HG03439 (cell line): ENCODE results near the gene FILIP1L.

Source experiments
- ATAC-seq: cut with Tn5 transposase; IDR thresholded peaks from one replicate; pipeline ENCODE4 v1.9.1; 2021; ENCODE audit warnings: mild to moderate bottlenecking, moderate library complexity; ENCODE audit not compliant: unreplicated experiment

FILIP1L gene

DNA sequence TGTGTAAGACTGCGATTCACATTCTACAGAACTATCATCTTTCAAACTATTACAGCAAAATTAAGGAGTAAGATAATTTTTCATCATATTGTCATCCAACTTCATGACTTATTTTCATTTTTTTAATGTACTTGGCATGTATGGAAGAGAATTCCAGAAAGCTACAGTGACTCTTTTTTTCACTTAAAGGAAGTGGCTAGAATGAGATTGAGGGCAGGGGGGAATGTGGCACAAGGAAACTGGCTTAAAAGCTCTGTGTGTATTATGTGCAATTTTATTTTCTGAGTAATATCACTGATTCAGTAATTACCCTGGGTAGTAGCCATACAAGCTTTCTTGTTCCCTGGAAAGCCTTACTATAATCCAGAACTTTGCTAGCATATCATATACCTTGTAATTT, 94.6 kb downstream of the FILIP1L start:
- no peak for ATAC-seq

DNA sequence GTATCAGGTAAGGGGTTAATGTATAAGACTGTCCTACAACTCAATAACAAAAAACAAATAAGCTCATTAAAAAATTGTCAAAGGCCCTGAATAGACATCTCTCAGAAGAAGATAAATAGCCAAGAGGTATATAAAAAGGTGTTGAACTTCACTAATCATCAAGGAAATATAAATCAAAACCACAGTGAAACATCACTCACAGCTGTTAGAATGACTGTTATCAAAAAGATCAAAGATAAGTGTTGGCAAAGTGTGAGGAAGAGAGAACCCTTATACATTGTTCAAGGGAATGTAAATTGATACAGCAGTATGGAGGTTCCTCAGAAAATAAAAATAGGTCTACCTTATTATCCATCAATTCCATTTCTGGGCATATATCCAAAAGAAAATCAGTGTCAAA, 95.5 kb downstream of the FILIP1L start:
- no peak for ATAC-seq

DNA sequence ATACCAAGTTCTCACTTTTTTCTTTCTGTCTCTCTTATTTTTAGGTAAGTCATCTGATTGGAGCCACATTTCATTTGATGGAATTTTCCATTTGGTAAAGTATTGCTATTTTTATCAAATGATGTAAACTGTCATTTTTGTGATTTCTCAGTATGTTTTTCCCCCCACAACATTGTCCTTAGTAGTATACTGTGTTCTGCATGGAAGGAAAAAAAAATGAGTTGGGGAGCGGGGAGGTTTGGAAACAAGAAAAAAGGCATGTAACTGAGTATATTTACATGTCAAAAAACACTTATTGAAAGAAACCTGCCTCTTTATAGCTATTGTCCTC, 104.2 kb downstream of the FILIP1L start:
- ATAC-seq, result no peak

GRCh38 chr3:100009276-100010086, 104.8 kb downstream of the FILIP1L start:
- no peak for ATAC-seq

DNA sequence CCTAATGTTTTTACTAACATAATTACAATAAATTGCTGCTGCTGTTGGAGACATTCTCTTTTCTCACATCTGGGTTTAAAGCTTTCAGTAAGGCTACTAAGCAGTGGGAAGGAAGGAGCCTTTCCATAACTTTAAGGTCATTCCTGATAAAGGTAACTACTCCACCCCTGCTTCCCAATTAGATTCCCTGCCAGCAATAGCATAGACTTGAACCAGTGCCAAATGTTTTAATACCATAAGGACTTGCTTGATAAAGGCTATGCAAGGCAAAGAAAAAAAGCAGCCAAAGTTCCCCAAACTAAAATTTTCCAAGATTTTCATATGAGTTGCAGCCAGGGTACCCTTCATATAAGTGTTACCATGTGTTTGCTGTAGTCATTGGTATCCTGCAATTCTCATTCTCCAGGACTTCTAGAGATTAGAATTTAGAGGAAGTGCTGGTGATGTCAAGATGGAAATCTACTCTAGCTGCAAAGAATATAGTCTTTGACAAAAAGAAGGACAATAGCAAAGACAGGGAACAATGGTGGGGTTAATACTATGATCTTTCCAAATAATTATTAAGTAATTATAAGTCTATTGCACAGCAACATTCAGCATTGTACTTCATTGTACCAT, 106.1 kb downstream of the FILIP1L start:
- ATAC-seq, result no peak

- ATAC-seq, result no peak
Observed at GRCh38 chr3:100007313-100007712, 107.0 kb downstream of the FILIP1L start.

DNA sequence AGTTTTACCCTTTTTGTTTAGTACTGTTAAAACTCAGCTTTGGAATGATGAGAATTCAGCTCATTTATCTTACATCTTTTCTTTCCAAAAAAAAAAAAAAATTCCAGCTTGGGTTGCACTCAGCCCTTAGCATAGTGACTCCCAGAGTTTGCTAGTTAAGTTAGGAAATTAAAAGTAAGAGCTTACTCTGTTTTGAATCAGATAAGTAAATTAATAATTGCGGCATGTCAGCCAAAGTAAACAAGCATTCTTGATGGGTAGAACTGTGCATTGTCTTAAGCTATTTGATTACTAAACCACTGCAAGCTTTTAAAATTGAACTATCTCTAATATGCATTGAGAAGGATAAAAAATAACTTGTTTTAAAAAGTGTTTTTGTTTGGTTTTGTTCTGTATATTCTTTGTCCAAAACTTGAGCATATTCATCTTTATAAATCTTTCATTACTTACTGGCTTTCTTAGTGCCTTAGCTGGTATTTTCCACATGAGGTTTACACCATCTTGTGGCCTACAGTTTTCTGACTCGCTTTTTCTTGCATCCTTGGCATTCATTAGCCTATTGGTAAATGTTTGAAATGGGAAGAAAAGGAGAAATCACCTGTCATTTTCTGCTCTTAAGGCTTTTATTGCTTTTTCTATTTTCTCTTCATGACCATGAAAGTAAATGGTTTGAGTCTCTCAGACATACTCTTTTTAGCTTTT, 107.6 kb downstream of the FILIP1L start:
- no peak for ATAC-seq

GRCh38 chr3:100005665-100006393, 108.5 kb downstream of the FILIP1L start:
- no peak for ATAC-seq

GRCh38 chr3:100004931-100005330, 109.4 kb downstream of the FILIP1L start:
- no peak for ATAC-seq

DNA sequence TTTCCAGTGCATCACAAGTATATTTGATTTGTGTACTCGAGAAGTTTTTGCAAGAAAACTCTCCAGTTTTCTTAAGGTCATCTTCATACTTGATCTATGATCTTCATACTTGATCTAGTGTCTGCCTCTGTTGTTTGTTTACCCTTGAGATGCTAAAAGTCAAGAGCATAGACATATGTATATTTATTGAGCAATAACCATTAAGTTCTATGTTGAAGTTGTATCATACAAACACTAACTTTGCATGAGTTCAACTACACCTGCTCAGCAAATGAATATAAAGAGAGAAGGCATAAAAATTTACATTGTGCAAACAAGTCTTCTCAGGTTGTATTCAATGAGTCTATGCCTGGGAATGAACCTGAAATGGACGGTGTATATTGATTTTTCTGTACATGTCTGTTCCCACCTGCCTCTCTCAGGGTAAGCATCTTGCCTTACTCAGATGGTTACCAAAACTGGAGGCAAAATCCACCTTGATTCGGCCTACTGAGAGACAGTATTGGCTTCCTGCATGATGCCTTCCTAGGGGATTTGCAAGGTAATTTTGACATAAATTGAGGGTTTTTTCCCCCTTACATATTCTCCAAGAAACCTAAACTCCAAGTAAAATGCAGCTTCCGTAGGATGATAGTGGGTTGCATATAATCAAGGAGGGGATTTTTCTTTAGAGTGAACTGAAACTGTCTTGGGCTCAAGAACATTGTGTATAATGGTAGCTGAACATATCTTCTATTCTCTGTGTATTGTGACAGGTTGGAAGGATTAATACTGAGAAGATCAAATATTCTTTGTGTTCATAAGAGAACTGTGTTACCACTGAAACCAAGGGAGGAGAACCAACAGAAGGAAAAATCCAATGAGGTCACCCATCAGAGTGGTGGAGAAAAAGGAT, 110.4 kb downstream of the FILIP1L start:
- ATAC-seq, result no peak

GRCh38 chr3:100002599-100003350, 111.5 kb downstream of the FILIP1L start:
- no peak for ATAC-seq

DNA sequence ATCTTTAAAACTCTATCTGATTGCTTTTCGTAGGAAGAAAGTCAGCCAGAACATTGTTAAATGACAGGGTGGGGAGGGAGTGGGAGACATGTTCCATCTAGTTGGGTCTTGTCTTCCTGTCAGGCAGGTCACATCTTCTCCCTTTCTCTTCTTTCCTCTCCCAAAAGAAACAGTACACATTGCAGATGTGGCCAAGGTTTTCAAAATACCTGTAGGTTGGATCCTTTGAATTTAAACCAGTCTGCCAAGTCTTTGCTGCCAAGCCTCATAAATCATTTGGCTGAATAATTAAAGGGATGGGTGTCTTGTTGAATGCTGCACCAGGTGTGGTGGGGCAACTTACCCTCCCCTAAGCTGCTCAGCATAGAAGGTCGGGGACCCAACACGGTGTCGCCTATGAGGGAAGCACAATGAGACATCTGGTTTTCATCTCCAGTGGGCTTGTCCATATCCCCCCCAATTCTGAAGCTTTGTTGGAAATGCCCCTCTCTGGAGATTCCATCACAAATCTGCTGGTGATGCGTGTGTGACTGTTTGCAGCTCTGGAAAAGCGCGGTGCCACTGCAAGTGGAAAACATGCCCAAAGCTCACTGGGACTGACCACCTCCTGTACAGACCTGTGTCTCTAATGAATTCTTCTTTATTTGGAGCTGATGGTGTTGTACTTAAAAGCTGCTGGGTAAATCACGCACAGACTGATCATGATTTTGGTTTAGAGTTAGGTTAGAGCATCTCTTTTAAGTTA, 112.6 kb downstream of the FILIP1L start:
- no peak for ATAC-seq

DNA sequence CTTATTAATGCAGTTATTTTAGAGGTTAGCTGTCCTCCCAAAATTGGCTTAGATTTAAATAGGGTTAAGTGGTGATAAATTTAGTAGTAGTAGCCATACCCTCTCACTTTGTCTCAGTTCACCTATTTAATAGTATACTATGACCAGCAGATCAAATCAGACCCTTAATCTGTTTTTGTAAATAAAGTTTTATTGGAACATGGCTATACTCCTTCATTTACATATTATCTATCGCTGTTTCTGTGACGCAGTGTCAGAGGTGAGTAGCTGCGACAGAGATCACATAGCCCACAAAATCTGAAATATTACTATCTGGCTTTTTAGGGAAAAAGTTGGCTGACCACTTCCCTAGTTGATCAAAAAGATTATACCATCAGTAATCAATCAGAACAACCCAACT, 113.2 kb downstream of the FILIP1L start:
- ATAC-seq, result no peak

DNA sequence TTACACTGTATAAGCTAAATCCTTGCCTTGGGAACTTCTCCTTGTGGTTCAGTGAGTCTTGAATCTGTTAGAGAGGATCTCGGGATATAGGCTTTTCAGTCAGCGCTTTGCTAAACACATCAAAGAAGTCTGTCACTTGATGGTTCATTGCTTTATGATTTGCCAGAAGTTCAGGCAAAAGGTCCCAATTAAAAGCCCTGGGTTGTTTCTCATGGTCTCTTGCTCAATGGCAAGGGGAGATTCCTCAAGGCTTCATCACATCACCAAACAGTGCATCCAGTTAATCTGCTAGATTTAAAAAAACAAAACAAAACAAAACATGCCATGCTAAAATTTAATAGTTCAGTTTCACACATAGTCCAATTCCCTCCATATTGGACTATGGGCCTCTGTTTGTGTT, 114.8 kb downstream of the FILIP1L start:
- no peak for ATAC-seq

GRCh38 chr3:99997293-99997692, 117.0 kb downstream of the FILIP1L start:
- ATAC-seq, result no peak

DNA sequence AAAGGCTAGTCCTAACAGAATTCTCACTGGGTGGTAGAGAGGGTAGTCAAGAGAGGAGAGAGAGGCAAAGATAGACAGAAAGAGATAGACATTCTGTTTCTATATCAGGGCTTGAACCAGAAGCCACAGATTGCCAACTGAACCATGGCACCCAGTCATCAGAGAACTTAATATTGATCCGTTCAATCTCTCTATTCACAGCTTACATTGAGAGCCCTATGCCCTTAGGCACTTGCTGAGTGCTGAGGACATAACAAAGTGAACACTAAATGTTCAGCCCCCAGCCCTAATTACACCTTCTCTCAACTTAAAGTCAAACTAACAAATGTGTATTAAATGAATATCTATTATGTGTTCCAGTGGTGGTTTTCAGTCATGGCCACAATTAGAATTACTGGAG, 124.1 kb downstream of the FILIP1L start:
- ATAC-seq, result no peak

DNA sequence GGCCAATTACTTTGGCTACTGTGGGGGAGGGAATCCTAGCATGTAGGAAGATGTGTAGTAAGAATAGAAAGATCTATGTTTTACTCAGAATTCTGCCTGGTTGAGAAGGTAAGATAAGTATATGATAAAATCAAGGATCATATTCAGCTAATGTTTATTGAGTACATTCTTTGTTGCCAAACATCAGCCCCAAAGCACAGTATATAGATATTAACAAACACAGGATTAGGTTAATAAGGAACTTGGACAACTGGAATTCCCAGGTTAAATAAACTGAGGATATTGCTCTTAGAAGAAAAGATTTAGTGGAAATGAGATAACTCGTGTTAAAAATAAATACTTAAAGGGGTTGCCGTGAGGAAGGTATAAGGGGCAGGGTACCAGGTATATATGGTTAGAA, 129.6 kb downstream of the FILIP1L start:
- ATAC-seq, result no peak

DNA sequence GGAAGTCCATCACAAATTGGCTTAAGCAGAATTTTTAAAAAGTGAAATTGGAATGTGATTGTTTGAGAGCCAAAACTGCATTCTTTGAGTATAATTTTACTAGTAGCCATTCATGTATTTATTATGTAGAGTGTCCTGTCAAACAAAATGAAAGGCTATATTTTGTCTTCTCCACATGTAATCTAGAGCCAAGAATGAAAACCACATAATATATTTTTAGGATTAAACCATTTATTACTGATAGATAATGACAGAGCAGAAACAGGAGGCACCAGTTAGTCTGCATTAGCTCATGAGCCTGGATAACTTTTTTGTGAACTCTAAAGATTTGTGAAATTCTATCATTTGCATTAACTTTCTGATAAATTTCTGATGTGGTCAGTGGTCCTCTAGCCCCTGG, 130.2 kb downstream of the FILIP1L start:
- ATAC-seq, result no peak

- ATAC-seq, result no peak
Observed at GRCh38 chr3:99982650-99983049, 131.7 kb downstream of the FILIP1L start.
